ENCODE measurements around the gene ZNF622.

Gene ZNF622, protein sequence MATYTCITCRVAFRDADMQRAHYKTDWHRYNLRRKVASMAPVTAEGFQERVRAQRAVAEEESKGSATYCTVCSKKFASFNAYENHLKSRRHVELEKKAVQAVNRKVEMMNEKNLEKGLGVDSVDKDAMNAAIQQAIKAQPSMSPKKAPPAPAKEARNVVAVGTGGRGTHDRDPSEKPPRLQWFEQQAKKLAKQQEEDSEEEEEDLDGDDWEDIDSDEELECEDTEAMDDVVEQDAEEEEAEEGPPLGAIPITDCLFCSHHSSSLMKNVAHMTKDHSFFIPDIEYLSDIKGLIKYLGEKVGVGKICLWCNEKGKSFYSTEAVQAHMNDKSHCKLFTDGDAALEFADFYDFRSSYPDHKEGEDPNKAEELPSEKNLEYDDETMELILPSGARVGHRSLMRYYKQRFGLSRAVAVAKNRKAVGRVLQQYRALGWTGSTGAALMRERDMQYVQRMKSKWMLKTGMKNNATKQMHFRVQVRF

DNA sequence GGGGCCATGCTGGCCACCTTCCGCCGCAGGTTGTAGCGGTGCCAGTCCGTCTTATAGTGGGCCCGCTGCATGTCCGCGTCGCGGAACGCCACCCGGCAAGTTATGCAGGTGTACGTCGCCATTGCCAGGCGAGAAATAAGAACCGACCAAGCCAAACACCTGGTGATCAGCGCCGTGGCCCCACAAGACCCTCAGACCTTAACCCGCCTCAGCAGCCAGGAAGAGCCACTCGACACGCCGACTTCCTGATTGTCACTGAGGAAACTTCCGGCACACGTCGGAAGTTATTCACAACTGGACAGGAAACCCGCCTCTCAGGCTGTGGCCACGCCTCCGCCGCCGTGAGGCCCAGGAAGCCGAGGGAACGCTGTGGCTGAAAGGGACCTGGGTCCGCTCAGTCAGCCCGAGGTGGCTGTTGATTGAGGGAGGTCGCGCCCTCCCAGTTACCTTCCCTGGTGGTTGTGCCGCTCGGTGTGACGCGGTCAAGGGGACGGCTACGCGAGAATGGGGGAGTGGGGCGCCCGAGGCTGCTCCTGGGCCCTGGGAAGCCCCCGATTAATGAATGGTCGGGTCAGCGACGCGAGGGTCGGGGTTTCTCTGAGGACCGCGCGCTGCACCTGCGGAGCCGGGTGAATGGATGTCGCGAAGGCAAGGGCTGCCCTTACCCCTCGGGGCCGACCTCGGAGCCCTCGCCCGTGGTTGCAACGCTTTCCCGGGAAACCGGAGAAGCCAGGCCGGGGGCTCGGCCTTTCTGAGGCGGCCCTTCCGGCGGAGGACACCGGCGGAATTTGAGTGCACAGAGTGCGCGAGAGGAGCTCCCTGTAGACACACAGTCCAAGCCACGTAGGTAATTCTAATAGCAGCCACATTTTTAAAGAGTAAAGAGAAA, at the start of gene ZNF622:
Gene ZNF622 (minus strand): TSS at position 257 of the 889 bp plus-strand sequence. CDS start 135 bp downstream, at position 122.
- H3K4me3 ChIP-seq (ENCODE audit: low read depth, low read length) = peak within 1 kb of the TSS; percentile 98
- TF ChIP-seq, protein P1, sequence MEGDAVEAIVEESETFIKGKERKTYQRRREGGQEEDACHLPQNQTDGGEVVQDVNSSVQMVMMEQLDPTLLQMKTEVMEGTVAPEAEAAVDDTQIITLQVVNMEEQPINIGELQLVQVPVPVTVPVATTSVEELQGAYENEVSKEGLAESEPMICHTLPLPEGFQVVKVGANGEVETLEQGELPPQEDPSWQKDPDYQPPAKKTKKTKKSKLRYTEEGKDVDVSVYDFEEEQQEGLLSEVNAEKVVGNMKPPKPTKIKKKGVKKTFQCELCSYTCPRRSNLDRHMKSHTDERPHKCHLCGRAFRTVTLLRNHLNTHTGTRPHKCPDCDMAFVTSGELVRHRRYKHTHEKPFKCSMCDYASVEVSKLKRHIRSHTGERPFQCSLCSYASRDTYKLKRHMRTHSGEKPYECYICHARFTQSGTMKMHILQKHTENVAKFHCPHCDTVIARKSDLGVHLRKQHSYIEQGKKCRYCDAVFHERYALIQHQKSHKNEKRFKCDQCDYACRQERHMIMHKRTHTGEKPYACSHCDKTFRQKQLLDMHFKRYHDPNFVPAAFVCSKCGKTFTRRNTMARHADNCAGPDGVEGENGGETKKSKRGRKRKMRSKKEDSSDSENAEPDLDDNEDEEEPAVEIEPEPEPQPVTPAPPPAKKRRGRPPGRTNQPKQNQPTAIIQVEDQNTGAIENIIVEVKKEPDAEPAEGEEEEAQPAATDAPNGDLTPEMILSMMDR (IDR thresholded peaks at IDR 0.05; ENCODE audit: control insufficient read depth, extremely low read depth, insufficient read depth) = no peak
- peak; percentile 88 for DNase-seq (ENCODE audit: low read depth)

DNA sequence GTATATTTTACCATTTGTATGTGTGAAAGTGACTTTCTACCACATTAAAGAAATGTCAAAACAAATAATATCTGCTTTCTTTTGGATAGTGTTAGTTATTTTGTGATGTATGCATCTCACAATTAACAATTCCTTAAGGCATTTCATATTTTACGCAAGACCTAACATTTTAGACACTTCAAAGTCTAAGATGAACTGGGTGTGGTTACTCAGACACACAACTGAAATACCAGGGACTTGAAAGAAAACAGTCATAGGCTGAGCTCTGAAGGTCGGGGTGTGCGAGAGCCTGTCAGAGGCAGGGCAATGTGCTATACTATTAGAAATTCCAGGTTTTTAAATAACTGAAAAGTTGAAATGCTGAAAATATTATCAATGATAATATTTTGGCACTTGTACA, 44.5 kb upstream of the ZNF622 start:
- no peak overlapping the region for H3K4me3 ChIP-seq (ENCODE audit: low read depth, low read length)
- TF ChIP-seq, protein P1 (IDR thresholded peaks at IDR 0.05; ENCODE audit: control insufficient read depth, extremely low read depth, insufficient read depth) = no peak

DNA sequence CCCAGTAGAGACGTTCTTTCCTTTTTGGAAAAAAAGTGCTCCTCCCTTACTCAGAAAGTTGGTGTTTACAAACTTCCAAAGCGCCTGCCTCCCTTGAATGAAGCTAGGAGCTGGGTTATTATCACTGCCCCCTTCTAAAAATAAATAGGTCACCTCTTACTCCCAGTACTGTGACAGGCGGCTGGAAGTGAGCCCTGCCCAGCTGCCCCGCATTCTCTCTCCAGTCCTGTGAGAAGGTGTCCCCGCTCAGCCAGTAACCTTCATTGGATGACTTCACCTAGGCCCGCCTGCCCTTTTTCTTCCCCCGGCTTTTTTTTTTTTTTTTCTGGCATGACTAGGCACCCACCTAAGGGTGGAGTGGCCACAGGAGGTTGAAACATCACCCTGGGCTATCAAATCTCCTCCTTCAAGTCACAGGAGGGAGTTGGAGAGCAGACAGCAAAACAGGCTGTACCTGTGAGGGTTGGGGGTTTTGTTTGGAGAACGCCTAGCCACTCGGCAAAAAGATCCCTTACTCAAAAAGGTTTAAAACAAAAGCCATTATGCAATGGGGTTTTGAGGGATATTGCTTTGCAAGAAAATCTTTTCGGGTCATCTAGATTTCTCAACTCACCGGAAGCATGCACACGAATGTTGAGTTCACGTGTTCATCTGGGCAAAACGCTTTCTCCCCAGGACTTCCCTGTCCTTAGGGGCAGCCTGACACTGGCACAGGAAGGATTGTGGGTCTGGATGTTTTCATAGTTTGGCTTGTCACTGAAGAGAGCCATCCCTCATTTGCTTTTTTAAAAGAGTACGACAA, 43.3 kb upstream of the ZNF622 start:
- H3K4me3 ChIP-seq (ENCODE audit: low read depth, low read length) = no peak overlapping the region
- DNase-seq (ENCODE audit: low read depth) = no peak
- TF ChIP-seq, protein P1 (IDR thresholded peaks at IDR 0.05; ENCODE audit: control insufficient read depth, extremely low read depth, insufficient read depth) = no peak

More for the DNA sequence above, 44.5 kb upstream of the ZNF622 start:
- no peak for DNase-seq (ENCODE audit: low read depth)

DNA sequence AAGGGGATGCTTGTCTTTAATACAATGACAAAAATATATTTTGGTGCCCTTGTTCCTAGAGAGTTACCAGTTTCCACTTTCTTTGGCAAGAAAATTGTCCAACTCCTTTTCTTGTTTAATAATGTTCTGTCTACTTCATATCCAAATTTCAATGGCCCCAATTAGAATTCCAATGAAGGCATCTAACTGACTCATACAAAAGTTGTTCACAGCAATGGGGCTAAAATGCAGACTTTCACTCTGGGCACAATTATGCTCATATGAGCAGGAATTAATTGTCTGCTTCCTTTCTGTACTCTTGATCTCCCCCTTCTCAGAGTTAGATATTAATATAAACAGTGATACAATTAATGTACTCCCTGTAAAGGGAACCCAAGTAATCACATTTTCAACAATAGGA, 42.1 kb upstream of the ZNF622 start:
- H3K4me3 ChIP-seq (ENCODE audit: low read depth, low read length) = no peak overlapping the region
- DNase-seq (ENCODE audit: low read depth) = no peak
- TF ChIP-seq, protein P1 (IDR thresholded peaks at IDR 0.05; ENCODE audit: control insufficient read depth, extremely low read depth, insufficient read depth) = no peak

DNA sequence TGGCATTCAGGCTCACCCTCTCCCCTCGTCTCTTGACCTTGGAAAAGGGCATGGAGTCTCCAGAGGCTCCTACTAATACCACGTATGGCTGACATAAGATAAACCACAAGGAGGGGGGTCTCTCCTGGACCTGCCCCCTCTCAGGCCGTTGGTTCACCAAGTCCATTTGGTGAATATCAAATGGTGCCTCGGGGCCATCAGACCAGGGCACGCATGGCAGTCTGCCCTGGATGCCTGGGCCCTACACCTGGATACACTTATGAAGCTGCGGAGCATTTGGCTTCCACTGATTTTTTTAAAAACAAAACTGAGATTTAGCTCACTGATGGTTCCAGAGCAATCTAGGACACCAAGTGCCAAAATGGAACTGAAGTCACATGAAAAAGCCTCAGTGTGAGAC, 40.3 kb upstream of the ZNF622 start:
- DNase-seq (ENCODE audit: low read depth) = no peak
- TF ChIP-seq, protein P1 (IDR thresholded peaks at IDR 0.05; ENCODE audit: control insufficient read depth, extremely low read depth, insufficient read depth) = no peak
- no peak overlapping the region for H3K4me3 ChIP-seq (ENCODE audit: low read depth, low read length)

DNA sequence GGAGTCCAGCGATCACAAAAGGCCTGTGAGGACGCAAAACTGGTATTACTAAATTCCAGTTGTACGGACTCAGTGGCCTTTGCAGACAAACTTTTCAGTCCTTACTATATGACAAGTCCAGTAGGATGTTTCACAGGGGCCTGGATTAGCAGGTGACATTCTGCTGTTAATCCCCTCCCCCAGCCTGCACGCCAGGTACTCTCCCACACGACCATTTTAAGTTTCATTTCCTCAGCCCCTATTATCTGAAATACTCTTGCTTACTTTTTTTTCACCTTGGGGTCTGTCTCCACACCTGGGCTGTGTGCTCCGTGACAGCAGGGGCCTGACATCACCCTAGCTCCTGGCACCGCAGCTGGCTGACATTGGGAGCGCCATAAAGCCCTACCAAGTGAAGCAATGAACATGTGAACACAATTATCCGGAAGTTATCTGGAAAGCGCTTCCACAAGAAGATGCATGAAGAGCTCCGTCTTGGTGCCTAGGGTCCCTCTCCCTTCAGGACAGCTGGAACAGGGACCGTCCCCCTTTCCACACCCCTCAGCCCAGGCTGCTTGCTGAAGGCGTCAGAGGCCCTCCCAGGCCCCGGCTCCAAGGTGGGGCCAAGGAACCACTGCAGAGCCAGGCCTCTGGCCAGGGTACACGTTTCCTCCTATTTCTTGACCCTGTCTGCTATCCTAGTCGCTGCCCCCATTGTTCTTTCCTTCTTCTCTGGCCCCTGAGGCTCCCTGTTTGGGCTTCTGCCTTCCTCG, 39.7 kb upstream of the ZNF622 start:
- TF ChIP-seq, protein P1 (IDR thresholded peaks at IDR 0.05; ENCODE audit: control insufficient read depth, extremely low read depth, insufficient read depth) = no peak
- no peak for DNase-seq (ENCODE audit: low read depth)
- no peak overlapping the region for H3K4me3 ChIP-seq (ENCODE audit: low read depth, low read length)
